Smooth muscle cell (in vitro differentiated cells): Measurements from ENCODE around the gene LRRTM2. TPM values are rescaled to one million over a fixed set of nuclear protein-coding genes. Genes with fewer than 3 reads are reported as not detected.
"Not testable (repeated sequence)": the region's sequence is repeated elsewhere in the genome, so short reads cannot be mapped to it uniquely, and the experiment has no call there.

Experiments
- DNase-seq: peaks from one replicate; lab custom pipeline; 2025; ENCODE audit not compliant: unreplicated experiment; lab: John Stamatoyannopoulos, UW
- H2AFZ ChIP-seq: fragments of 200-600 bp; sonication (generic); 2 replicates; pipeline ENCODE4 v1.6.0; 2016; ENCODE audit warnings: antibody characterized with exemption, low read depth, mild to moderate bottlenecking
- H3F3A ChIP-seq: fragments of 200-600 bp; sonication (generic); 2 replicates; pipeline ENCODE4 v1.6.0; 2017; ENCODE audit warnings: antibody characterized with exemption, low read depth
- H3K27ac ChIP-seq: fragments of 200-600 bp; sonication (generic); 2 replicates; pipeline ENCODE4 v1.5.1; 2016; ENCODE audit warnings: low read depth, mild to moderate bottlenecking
- H3K27me3 ChIP-seq: fragments of 200-600 bp; sonication (generic); 2 replicates; pipeline ENCODE4 v1.6.1; 2016; ENCODE audit warnings: low read depth, mild to moderate bottlenecking
- H3K36me3 ChIP-seq: fragments of 200-600 bp; sonication (generic); 2 replicates; pipeline ENCODE4 v1.5.1; 2016; ENCODE audit warnings: low read depth
- H3K4me1 ChIP-seq: fragments of 200-600 bp; sonication (generic); 2 replicates; pipeline ENCODE4 v1.5.1; 2016; ENCODE audit warnings: low read depth
- H3K4me2 ChIP-seq: fragments of 200-600 bp; sonication (generic); 2 replicates; pipeline ENCODE4 v1.6.0; 2016; ENCODE audit warnings: mild to moderate bottlenecking
- H3K4me3 ChIP-seq: fragments of 200-600 bp; sonication (generic); 2 replicates; pipeline ENCODE4 v1.5.1; 2016; ENCODE audit warnings: mild to moderate bottlenecking
- H3K79me2 ChIP-seq: fragments of 200-600 bp; sonication (generic); 2 replicates; pipeline ENCODE4 v1.6.0; 2016; ENCODE audit warnings: low read depth, mild to moderate bottlenecking
- H3K9ac ChIP-seq: fragments of 200-600 bp; sonication (generic); 2 replicates; pipeline ENCODE4 v1.6.0; 2016; ENCODE audit warnings: low read depth
- H3K9me3 ChIP-seq: fragments of 200-600 bp; sonication (generic); replicated peaks from 2 replicates; pipeline ENCODE4 v1.5.1; 2016; ENCODE audit warnings: low read depth
- H4K20me1 ChIP-seq: fragments of 200-600 bp; sonication (generic); 2 replicates; pipeline ENCODE4 v1.6.0; 2016; ENCODE audit warnings: low read depth
- WGBS: methylation state at CpG from one replicate; pipeline ENCODE4 v1.1.7; 2016; ENCODE audit warnings: low lambda C conversion rate; 5-methylcytosine and 5-hydroxymethylcytosine counted together
- polyA plus RNA-seq: library from polyadenylated mRNA; unstranded; fragments of >200 nt; fragmentation: Nextera tagmentation; extraction: Ambion mirVana; gene quantifications from 2 replicates; pipeline ENCODE4 v1.2.1, GENCODE V29; 2016
- total RNA-seq: library from RNA; depleted of rRNA; stranded (reverse); fragments of >200 nt; gene quantifications from 2 replicates; pipeline ENCODE4 v1.2.3, GENCODE V29; 2014
- TF ChIP-seq, protein P1 (sequence below): fragments of 200-600 bp; sonication (generic); IDR thresholded peaks from 2 replicates; pipeline ENCODE4 v1.5.1; 2017; ENCODE audit warnings: borderline replicate concordance, mild to moderate bottlenecking, antibody characterized with exemption; ENCODE audit not compliant: insufficient read depth, poor library complexity, severe bottlenecking

LRRTM2 gene
- total and polyA plus RNA-seq, 2 experiments from 2014 or later: 0.81 to 0.95 TPM

DNA sequence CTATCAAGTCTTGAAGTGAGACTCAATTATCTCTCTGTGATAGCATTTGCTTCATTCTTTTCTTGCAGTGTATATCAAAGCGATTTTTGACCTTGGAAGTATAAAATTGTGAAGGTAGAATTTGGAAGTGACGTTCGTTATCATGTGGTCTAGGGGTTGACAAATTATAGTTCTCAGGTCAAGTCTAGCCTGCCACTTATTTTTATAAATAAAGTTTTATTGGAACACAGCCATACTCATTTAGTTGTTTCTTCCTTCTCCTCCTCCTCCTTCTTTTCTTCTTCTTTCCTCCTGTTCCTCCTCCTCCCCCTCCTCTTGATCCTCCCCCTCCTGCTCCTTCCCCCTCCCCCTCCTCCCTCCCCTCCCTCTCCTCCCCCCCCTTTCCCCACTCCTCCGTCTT, 38.0 kb downstream of the LRRTM2 start:
- Histone ChIP-seq H2AFZ (no peak overlapping the region), H3K9ac (no peak overlapping the region), H3K9me3 (no peaks in the 10 kb centered on the region), H3K4me3 (no peak overlapping the region), H3F3A (peaks cover 5% of the 10 kb centered on the region), H3K4me1 (peaks cover 18% of the 10 kb centered on the region), H3K79me2 (peaks cover 100% of the 10 kb centered on the region), H3K27me3 (no peaks in the 10 kb centered on the region), H3K27ac (no peak overlapping the region), H3K36me3 (no peaks in the 10 kb centered on the region), H4K20me1 (peaks cover 98% of the 10 kb centered on the region), H3K4me2 (no peak overlapping the region)
- 95% methylated on average over 3 of the region's 4 CpGs for WGBS
- DNase-seq: no peak
- TF ChIP-seq, protein P1, sequence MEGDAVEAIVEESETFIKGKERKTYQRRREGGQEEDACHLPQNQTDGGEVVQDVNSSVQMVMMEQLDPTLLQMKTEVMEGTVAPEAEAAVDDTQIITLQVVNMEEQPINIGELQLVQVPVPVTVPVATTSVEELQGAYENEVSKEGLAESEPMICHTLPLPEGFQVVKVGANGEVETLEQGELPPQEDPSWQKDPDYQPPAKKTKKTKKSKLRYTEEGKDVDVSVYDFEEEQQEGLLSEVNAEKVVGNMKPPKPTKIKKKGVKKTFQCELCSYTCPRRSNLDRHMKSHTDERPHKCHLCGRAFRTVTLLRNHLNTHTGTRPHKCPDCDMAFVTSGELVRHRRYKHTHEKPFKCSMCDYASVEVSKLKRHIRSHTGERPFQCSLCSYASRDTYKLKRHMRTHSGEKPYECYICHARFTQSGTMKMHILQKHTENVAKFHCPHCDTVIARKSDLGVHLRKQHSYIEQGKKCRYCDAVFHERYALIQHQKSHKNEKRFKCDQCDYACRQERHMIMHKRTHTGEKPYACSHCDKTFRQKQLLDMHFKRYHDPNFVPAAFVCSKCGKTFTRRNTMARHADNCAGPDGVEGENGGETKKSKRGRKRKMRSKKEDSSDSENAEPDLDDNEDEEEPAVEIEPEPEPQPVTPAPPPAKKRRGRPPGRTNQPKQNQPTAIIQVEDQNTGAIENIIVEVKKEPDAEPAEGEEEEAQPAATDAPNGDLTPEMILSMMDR: no peak

DNA sequence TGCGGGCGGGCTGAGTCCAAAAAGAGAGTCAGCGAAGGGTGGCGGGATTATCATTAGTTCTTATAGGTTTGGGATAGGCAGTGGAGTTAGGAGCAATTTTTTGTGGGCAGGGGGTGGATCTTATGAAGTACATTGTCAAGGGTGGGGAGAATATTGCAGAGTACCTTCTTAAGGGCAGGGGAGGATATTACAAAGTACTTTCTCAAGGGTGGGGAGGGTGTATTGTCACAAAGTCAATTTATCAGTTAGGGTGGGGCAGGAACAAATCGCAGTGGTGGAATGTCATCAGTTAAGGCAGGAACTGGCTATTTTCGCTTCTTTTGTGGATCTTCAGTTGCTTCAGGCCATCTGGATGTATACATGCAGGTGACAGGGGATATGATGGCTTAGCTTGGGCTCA, 40.3 kb downstream of the LRRTM2 start:
- H2AFZ ChIP-seq, DNase-seq, H3K9me3 ChIP-seq, H3F3A ChIP-seq, H3K4me2 ChIP-seq, H3K27me3 ChIP-seq, H3K4me3 ChIP-seq, H3K36me3 ChIP-seq, H3K9ac ChIP-seq, H3K27ac ChIP-seq: not testable (repeated sequence)
- 93% methylated on average over 6 of the region's 6 CpGs for WGBS
- H3K79me2 ChIP-seq: peaks cover 93% of the 10 kb centered on the region
- H4K20me1 ChIP-seq: peaks cover 97% of the 10 kb centered on the region
- H3K4me1 ChIP-seq: peaks cover 28% of the 10 kb centered on the region

DNA sequence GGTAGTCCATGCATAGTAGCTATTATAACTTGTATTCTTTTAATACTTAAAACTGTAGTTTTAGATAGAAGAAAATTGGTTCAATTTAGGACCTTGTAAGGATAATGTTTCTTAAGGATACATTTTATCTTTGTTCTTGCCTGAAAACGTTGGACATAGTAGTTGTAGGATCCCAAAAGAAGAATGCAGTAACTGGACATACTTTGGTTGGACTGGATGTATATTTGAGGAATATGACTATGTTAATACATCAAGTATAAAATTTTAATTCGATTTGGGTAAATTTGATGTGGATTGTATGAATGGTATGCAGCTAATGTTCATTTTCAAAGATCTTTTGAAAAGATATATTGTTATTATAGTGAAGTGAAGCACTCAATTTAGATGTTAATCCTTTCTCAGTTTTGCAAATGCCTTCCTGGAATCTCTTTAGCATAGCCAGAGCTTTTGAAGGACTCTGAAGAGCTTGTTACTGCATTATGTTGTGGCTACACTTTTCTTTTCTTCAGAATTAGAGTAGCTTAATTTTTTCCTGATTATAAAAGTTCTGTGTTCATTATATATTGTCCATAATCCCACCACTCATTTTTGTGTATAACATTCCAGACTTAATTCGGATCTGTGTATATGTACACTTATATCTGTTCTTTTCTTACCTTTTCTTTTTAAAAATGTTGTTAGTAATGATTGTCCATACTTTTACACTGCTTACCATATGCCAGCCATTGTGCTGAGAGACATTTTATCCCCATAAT, 41.2 kb downstream of the LRRTM2 start:
- no peak for DNase-seq
- WGBS: 37% methylated on average over 3 of the region's 3 CpGs
- Histone ChIP-seq H3K79me2 (peaks cover 84% of the 10 kb centered on the region), H3K4me1 (peaks cover 28% of the 10 kb centered on the region), H3F3A (peaks cover under 1% of the 10 kb centered on the region), H3K27ac (no peak overlapping the region), H3K4me3 (no peak overlapping the region), H3K27me3 (no peaks in the 10 kb centered on the region), H3K36me3 (no peaks in the 10 kb centered on the region), H4K20me1 (peaks cover 97% of the 10 kb centered on the region), H2AFZ (no peak overlapping the region), H3K9me3 (no peaks in the 10 kb centered on the region), H3K4me2 (no peak overlapping the region), H3K9ac (no peak overlapping the region)
- TF ChIP-seq, protein P1: no peak

DNA sequence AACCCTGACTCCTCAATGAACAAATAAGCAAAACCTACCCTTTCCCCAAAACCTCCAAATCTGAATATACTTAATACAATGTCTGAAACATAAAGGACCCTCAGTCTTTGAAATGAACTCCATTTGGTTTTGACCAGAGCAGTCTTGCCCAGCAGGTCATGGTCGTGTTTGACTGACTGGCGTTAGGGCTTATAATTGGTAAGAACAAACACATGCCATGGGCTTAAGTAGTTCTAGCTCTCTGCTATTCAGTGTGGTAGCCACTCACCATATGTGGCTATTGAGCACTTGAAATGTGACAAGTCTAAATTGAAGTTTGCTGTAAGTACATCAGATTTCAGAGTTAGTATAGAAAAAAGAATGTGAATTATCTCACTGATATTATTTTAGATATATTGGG, 42.1 kb downstream of the LRRTM2 start:
- WGBS: 83% methylated on average over 2 of the region's 2 CpGs
- Histone ChIP-seq H3K4me3 (no peak overlapping the region), H3K79me2 (peaks cover 84% of the 10 kb centered on the region), H2AFZ (no peak overlapping the region), H4K20me1 (peaks cover 97% of the 10 kb centered on the region), H3K4me1 (peaks cover 28% of the 10 kb centered on the region), H3F3A (peaks cover 9% of the 10 kb centered on the region), H3K27ac (peak overlapping the region; percentile 57), H3K9ac (no peak overlapping the region), H3K27me3 (no peaks in the 10 kb centered on the region), H3K36me3 (peaks cover 5% of the 10 kb centered on the region), H3K4me2 (no peak overlapping the region), H3K9me3 (no peaks in the 10 kb centered on the region)
- TF ChIP-seq, protein P1: no peak
- DNase-seq: no peak
